Stimulated activated CD4-positive, alpha-beta T cell treated with anti-CD3 and anti-CD28 coated beads, Interleukin-1b, Interleukin-23, amount 100 ng/mL, for 1 hour (primary cell): ENCODE results near the gene S1PR5.
A peak's percentile ranks its signal among the peaks of the same experiment; 100 is the strongest.
"Not testable (repeated sequence)": the region's sequence is repeated elsewhere in the genome, so short reads cannot be mapped to it uniquely, and the experiment has no call there.

Source experiments
- DNase-seq, 2 donors: peaks; one replicate each; pipeline ENCODE4 v3.0.0-alpha.2; 2020; ENCODE audit warnings: low read depth in 2 of 2

The S1PR5 gene, protein sequence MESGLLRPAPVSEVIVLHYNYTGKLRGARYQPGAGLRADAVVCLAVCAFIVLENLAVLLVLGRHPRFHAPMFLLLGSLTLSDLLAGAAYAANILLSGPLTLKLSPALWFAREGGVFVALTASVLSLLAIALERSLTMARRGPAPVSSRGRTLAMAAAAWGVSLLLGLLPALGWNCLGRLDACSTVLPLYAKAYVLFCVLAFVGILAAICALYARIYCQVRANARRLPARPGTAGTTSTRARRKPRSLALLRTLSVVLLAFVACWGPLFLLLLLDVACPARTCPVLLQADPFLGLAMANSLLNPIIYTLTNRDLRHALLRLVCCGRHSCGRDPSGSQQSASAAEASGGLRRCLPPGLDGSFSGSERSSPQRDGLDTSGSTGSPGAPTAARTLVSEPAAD

DNA sequence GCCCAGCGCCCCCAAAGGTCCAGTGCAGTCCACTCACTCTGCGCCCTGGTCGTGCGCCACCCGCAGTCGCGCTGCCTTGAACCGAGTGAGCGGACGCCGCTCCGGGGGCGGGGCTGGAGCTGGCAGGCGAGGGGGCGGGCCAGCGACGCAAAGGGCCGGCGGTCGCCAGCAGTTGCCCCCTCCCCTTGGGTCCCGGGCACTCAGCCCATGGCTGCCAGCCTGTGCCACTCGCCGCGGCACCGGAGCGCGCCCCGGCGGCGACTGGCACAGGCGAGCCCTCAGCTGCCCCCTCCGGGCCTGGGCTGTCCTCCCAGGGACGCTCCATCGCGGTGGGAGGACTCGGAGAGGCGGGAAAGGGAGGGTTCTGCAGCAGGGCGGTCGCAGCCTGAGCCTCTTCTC is at the start of gene S1PR5:
S1PR5 (minus strand) TSS at position 87 of the 399 bp plus-strand sequence. CDS start 2,436 bp downstream, outside the sequence.
- DNase-seq, result no peak

DNA sequence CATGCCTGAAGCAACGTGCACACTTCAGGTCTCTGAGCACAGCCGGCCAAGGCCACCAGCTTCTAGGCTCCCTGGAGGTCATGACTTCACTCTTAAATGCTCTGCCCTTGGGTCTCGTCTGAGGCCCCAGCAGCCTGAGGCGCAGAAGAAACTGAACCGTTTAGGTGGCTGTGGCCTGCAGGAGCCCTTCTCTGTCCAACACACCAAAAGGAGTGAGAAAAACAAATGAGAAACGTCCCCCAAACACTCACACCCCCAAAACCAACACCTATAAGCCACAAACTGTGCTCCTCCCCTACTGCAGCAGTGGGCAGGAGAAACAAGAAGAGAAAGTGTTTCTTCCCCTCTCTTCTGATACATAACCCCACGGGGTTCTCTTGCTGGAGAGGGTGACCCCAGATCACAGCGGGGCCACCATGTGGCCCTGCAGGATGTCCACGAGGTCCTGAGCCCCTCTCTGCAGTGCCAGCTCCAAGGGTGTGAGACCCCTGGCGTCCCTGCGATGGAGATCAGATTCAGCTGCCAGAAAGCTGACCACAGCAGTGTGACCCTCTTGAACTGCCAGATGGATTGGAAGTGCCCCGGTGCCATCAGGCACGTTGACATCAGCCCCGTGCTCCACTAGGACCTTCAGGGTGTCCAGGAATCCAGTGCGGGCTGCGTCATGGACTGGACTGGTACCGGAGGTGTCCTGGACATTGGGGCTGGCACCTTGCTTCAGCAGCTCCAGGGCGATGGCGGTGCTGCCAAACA is 49.6 kb upstream of the S1PR5 start:
- DNase-seq, result no peak

DNA sequence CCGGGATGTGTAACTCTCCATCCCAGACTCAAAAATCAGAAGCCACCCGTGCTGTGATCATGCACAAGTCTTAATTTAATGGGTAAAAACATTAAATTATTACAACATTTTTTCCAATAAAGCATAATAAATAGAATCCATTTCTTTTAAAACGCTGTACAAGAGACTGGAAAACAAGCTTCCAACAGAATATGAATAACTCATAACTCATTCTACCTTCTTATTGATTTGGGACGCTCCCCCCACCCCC is 49.1 kb upstream of the S1PR5 start:
- no peak for DNase-seq

DNA sequence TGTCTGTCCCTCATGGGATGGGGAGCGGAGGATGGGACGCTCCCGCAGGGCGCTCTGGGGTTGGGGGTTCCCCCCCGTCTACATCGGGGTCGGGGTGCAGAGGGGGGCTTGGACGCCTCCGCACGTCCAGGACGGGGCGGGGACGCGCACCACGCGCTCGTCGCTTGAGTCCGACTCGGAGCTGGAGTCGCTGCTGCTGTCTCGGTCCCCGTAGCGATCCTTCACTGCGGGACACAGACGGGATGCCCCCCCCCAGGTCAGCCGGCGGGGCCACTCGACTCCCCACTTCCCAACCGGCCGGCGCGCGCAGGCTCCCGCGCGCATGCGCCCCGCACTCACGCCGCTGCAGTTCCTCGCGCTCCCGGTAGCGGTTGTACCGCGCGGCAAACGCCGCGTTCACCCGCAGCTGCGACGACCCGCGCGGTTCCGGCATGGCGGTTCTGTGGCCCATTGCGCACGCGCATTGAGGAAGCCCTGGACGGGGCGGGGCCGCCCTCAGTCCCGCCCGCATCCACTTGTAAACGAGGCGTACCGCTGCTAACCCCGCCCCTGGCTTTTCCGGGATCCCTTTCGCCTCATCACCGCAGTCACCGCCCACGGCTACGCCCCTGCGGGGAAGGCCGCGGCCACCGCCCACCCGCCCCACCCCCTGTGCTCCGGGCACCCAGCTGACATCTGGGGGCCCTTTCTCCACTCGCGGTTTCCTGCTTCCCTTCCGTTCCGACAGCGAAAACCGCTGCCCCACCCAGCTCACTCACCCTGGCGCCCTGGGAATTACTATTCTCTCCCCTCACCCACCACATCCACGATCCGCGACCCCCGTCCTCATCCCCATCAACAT is 48.5 kb upstream of the S1PR5 start, which contains the start of gene KRI1:
KRI1 (minus strand) TSS at position 444 of the 841 bp plus-strand sequence; CDS start at position 433, 11 bp downstream.
- peak; percentile 96 to 99 for DNase-seq

DNA sequence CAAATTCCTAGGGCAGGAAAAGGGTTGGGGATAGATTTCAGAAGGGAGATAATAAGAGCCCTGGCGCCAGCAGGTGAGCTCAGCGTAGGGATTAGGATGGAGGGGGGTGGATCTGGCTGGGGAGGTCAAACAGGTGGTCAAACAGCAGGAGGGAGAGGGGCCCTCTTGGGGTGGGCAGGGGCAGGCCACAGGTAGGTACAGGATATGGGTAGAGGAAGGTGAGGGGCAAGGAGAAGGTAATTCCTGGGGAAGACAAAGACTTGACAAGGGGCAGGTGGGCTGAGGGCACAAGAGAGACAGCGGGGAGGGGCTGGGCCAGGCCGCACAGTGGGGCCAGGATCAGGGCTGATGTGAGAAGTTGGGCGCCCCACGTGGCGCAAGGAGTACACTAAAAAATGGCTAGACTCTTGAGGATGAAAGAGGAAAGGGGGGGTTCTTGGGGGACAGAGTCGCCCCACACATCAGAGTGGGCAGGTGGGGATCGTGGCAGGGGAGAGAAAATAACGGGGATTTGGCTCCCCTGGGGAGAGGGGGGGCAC is 47.9 kb upstream of the S1PR5 start:
- DNase-seq, result no peak

DNA sequence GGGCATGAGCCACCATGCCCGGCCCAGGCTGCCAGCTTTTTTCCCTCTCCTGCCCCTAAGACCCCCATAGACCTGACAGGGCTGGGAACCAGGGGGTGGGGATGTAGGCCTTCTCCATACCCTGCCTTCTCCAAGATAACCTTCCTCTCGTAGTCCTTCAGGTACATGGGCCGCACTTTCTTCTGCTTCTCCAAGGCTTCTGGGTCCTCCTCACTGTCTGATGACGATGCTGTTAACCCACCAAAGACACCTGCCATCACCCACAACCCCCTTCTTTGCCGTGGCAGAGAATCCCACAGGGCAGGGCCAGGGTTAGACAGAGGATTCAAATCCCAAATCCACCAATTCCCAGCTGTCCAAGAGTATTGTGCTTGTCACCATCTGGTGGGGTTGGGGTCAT is 45.4 kb upstream of the S1PR5 start:
- DNase-seq, result no peak

DNA sequence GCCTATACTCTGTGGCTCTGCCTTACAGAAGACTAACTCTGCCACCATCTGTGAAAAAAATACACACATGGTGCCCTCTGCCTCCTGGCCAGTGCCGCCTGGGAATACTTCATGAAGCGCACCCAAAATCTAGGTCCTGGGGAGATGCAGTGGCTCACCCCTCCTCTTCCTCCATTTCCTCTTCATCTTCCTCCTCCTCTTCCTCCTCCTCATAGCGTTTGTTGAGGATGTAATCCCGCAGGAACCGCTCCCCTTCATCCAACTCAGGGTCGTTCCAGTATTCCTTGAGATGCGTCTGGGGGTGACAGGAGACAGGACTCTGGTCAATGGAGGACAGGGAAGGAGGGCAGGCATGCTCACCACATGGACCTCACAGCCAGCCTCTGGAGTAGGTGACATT is 42.9 kb upstream of the S1PR5 start:
- no peak for DNase-seq

DNA sequence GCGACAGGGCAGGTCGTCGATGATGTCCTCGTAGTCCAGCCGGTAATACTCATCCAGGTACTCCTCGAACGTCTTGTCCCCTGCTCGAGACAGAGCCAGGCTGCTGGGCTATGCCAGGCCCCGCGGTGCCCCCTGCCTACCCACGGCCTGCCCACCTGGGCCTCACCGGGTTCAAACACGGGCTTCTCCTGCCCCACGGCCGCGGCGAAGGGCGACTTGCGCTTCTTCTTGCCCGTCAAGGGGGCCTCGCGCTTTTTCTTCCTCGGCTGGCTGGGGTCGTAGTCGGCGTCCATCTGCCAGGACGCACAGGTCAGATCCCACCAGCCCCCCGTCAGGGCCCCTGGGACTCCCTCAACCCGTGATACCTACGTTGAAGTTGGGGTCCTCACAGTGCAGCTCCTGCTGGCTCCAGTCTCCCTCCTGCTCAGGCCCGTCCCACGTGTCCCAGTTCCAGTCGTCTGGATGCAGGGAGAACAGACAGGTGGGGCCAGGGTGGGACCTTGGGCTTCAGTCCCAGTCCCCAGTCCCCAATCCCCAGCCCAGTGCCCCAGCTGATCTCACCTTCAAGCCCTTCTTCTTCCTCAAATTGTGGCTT is 40.5 kb upstream of the S1PR5 start:
- no peak for DNase-seq

DNA sequence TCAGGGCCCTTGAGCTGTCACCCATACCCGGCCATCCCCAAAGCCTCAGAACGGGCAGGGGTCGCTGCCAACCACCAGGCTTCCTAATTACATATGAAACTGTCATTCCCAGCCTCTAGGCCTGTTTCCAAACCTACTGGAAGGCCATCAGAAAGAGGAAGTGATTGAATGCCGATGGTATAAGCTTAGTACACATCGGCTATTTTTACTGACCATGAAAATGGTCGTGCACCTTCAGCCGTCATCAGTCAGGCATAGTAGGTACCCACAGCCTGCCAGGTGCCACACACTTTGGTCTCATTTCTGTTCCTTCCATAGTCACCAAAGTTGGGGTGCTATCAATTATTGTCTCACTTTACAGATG is 38.3 kb upstream of the S1PR5 start:
- no peak for DNase-seq

DNA sequence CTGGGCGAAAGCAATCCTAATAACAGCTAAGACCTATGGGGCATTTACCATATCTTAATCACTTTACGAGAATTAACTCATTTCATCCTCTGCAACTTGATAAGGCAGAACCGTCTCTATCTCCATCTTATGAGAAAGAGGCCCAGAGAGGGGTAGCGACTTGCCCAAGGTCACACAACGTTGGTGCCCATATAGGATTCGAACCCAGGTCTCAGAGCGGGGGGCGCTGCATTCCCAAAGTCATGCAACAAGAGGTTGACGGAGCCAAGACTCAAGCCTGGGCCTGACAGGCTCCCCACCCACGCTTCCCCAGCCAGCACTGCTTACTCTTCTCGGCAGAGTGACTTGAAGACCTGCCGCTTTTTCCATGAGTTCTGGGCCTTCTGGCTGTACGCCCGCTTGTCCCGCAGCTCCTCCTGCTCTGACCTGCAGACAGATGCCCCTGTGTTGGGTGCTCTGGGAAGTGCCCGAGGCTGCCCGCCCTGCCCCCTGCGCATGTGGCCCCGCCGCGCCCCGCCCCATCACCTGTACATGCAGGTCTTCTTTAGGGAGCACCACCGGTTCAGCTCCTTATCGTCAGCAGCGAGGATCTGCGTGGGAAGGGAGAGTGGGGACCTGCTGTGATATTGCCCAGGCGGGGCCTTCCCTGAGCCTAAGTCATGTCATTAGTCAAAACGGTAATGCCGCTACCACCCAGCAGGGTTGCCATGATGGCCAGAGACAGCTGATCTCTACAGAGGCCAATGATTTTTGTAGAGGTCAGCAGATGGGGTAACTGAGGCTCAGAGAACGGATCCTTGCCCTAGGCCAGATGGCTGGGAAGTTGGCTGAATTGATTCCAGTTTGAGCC is 37.7 kb upstream of the S1PR5 start:
- DNase-seq, result no peak

DNA sequence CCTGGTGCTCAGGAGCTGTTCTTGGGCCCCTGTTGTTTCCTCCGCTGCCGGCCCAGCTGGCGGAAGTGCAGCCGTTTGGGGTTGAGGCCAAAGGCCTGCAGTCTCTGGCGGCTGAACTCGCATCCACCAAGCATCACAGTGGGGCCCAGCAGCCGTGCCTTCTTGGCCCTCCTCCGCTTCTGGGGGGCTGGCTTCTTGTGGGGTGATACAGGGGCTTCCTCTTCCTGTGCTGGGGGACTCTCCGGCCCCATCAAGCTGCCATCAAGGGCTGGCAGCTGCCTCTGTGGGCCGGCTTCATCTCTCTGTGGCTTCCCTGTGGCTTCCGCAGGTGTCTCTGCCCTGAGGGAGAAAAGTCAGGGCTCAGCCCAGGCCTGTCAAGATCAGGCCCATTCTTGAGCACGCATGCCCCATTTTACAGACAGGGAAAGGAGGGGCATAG is 36.7 kb upstream of the S1PR5 start:
- no peak for DNase-seq

DNA sequence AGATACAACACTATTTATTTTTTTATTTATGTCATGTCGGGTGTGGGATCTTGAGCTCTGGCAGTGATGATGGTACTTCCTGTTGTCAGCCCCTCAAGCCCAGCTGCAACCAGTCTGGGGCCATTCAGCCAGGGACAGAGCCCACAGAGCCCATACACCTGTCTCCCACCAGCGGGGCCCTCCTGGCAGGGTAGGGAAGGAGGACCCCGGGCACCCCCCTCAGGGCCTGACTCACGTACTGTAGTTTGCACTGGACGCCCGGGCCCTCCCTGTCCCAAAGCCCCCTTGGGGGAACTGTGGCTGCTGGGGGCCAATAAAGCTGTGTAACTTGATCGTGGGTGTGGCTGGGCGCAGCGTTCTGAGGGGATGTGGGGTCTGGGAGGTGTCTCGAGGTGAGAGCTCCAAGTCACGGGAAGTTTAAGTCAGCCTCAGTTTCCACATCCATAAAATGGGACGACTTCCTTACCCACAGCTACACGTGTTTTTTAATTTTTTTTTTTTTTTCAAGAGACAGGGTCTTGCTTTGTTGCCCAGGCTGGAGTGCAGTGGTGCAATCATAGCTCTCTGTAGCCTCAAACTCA is 35.9 kb upstream of the S1PR5 start:
- no peak for DNase-seq

DNA sequence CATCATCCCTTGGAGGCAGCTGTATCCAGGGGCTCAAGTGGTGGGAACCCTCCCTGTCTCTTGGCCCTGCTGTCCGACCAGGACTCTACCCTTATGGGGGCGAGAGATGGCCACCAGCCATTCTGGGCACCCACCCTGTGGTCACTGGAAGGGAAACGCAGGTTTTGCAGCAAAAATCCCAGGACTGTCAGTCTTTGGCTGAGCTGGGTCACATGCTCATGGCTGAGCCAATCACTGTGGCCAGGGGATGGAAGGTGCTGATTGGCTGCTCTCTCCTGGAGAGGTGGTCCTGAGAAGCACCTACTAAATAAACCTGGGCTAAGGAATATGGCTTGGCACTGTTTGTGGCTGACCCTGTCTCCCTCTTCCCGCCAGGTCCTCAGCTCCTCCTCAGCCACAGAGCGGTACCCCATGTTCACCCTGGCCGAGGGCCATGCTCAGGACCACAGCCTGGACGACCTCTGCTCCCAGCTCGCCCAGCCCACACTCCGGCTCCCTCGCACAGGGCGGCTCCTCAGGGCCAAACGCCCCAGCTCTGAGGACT is 35.3 kb upstream of the S1PR5 start:
- DNase-seq, result no peak

DNA sequence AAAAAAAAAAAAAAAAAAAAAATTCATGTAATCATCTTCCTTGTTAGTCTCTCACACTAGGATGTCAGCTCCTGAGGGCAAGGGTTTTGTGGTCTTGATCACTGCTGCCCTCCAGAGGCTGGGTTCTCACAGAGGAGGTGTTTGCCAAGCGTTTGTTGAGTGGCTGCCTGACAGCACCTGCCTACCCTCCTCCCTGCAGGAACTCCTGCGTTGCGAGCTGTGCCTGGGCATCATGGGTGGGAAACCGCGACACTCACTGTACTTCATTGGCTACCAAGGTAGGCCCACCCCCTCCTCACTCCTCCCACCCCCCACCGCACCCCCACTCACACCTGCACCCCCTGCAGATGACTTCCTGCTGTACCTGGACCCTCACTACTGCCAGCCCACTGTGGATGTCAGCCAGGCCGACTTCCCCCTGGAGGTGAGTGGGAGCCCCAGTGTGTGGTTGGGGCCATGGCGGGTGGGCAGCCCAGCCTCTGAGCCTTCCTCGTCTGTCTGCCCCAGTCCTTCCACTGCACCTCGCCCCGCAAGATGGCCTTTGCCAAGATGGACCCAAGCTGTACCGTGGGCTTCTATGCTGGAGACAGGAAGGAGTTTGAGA is 34.6 kb upstream of the S1PR5 start:
- no peak for DNase-seq

DNA sequence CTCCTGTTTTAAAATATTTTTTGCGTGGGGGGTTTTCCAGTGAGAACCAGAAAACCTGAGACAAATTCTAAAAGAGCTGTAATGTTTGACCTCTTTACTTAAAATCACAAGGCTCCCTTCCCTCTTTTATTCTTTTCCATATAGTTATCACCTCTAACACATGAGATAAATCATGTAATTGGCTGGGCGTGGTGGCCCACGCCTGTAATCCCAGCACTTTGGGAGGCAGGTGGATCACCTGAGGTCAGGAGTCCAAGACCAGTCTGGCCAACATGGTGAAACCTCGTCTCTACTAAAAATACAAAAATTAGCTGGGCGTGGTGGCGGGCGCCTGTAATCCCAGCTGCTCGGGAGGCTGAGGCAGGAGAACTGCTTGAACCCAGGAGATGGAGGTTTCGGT is 33.8 kb upstream of the S1PR5 start:
- DNase-seq, result not testable (repeated sequence)

DNA sequence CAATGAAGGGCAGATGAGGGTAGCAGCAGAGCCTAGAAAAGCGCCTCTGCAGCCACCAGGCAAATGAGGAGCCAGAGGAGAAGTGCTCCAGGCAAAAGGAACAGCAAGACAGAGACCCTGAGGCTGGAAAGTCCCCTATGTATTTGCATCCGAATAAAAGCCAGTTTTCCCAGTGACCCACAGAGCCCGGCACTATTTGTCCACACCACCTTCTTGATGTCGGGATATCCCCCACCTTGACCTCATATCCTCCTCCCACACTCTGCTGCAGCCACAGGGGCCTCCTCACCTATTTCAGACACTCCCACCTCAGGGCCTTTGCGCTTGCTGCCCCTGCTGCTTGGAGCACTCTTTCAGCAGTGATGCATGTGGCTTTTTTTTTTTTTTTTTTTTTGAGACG is 33.1 kb upstream of the S1PR5 start:
- DNase-seq, result no peak

DNA sequence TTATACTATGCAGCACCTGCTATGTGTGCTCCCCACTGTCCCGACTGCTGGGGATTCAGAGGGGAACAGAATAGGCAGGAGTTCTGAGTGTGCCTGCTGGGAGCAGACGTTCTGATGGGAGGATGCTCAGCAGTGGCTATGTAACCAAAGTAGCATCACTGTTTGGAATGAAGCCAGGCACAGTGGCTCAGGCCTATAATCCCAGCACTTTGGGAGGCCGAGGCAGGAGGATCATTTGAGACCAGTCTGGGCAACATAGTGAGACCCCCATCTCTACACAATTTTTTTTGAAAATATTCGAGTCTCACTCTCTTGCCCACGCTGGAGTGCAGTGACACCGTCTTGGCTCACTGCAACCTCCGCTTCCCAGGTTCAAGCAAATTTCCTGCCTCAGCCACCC is 32.5 kb upstream of the S1PR5 start:
- no peak for DNase-seq

DNA sequence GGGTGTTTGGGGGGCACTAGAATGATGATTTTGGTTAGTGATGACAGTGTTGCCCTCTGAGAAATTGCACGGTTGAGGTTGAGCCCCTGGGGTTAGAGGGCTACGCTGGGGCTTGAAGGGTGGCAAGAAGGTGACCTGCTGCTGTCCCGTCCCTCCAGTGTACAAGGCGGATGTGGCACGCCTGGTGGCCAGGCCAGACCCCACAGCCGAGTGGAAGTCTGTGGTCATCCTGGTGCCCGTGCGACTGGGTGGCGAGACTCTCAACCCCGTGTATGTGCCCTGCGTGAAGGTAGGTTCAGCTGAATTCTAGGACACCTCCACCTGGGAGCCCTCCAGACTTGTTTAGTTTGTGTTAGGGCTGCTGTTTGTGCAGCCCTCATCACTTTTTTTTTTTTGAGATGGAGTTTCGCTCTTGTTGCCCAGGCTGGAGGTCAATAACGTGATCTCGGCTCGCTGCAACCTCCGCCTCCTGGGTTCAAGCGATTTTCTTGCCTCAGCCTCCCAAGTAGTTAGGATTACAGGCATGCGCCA is 31.6 kb upstream of the S1PR5 start:
- no peak for DNase-seq

DNA sequence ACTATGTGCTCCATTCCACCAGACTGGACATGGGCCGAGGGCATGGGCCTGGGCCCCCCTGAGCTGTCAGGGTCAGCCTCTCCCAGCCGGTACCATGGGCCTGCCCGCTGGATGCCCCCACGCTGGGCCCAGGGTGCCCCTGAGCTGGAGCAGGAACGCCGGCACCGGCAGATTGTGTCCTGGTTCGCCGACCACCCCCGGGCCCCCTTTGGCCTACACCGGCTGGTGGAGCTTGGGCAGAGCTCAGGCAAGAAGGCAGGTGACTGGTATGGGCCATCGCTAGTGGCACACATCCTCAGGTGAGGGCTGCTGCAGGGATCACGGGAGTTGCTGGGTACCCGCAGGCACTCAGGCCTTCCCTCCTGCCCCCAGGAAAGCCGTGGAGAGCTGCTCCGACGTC is 29.6 kb upstream of the S1PR5 start:
- no peak for DNase-seq
